ENCODE results near the gene TFEB.

GRCh38 chr6:41720262-41720620 lies 15.2 kb downstream of the TFEB start:
- TF ChIP-seq POLR2A (IDR thresholded peaks at IDR 0.05; ENCODE audit: low read depth, low read length): no peak
- TF ChIP-seq, protein P1, sequence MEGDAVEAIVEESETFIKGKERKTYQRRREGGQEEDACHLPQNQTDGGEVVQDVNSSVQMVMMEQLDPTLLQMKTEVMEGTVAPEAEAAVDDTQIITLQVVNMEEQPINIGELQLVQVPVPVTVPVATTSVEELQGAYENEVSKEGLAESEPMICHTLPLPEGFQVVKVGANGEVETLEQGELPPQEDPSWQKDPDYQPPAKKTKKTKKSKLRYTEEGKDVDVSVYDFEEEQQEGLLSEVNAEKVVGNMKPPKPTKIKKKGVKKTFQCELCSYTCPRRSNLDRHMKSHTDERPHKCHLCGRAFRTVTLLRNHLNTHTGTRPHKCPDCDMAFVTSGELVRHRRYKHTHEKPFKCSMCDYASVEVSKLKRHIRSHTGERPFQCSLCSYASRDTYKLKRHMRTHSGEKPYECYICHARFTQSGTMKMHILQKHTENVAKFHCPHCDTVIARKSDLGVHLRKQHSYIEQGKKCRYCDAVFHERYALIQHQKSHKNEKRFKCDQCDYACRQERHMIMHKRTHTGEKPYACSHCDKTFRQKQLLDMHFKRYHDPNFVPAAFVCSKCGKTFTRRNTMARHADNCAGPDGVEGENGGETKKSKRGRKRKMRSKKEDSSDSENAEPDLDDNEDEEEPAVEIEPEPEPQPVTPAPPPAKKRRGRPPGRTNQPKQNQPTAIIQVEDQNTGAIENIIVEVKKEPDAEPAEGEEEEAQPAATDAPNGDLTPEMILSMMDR (IDR thresholded peaks at IDR 0.05; ENCODE audit: extremely low read depth in 1 of 2, insufficient read depth in 1 of 2, low read depth in 1 of 2, low read length in 2 of 2): no peak
- no peak for TF ChIP-seq MYC (IDR thresholded peaks at IDR 0.05; ENCODE audit: low read depth, low read length)
- no peak for TF ChIP-seq POLR2AphosphoS5 (IDR thresholded peaks at IDR 0.05; ENCODE audit: insufficient read depth, low read depth, low read length)
- no peak for TF ChIP-seq GATA2 (IDR thresholded peaks at IDR 0.05; ENCODE audit: insufficient read depth, insufficient read length, low read depth, low read length)
- no peak for TF ChIP-seq EZH2 (IDR thresholded peaks at IDR 0.05; ENCODE audit: borderline replicate concordance, low read depth, low read length, severe bottlenecking)
- TF ChIP-seq FOS (IDR thresholded peaks at IDR 0.05; ENCODE audit: borderline replicate concordance, insufficient read depth, low read length): no peak
- no peak for TF ChIP-seq JUN (IDR thresholded peaks at IDR 0.05; ENCODE audit: borderline replicate concordance, insufficient read depth, insufficient read length, low read depth)
- TF ChIP-seq, protein P2, sequence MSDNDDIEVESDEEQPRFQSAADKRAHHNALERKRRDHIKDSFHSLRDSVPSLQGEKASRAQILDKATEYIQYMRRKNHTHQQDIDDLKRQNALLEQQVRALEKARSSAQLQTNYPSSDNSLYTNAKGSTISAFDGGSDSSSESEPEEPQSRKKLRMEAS (IDR thresholded peaks at IDR 0.05; ENCODE audit: insufficient read depth, insufficient read length): no peak

Data from endothelial cell of umbilical vein (primary cell).